ENCODE data around the gene GNAS. TPM values are rescaled to one million over a fixed set of nuclear protein-coding genes. Genes with fewer than 3 reads are reported as not detected.
A peak's percentile ranks its signal among the peaks of the same experiment; 100 is the strongest.

The GNAS gene
- polyA plus RNA-seq, 1 donor (not counting 4 experiments of a cell fraction or from before 2014, with no cell fraction given): 560 TPM

DNA sequence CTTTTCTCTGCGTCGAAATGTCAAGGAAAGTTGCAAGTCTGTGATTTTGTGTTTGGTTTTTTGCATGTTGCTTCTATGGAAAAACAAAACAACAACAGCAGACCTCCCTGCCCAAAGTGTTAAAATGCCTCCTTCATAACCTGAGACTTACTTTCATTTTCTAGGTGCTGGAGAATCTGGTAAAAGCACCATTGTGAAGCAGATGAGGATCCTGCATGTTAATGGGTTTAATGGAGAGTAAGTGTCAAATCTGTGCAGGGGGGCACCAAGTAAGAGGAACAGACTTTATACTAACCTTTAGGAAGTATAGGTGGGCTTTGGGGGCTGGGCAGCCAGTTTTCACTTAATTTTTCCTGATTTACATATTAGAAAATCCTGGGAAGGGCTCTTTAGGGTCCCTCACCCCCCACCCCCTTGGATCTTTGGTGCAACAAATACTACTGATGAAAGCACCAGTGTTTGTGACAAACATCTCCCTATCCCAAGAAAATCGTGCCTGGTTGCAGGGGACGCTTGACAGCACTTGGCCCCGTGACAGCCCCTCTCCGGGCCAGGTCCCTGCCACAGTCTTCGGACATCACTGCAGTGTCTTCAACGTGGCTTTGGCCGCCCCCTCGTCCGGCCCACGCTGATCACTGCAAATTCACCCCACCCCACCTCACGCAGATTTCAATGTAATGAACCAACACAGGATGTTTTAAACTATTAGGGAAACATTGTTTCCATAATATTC lies 43.1 kb downstream of the GNAS start:
- H2AFZ ChIP-seq (ENCODE audit: control insufficient read depth, low read length): no peak overlapping the region
- no peaks in the 10 kb centered on the region for H3K9me1 ChIP-seq (ENCODE audit: control insufficient read depth, extremely low read depth, insufficient read depth, low read length)
- H3K4me2 ChIP-seq (ENCODE audit: control insufficient read depth, extremely low read depth, insufficient read depth, low read depth, low read length): peak overlapping the region; percentile 70
- no peak overlapping the region for H3K27ac ChIP-seq (ENCODE audit: control insufficient read depth, insufficient read depth, low read length)
- DNase-seq (ENCODE audit: low read depth, low spot score): no peak
- dilution Hi-C loops (cut with MboI; ENCODE audit: extremely low pct_ligation_motif_present, low sequenced_read_pairs): no loop called here
- H3K79me2 ChIP-seq (ENCODE audit: control insufficient read depth, insufficient read depth, low read length): peaks cover 88% of the 10 kb centered on the region
- H3K4me1 ChIP-seq (ENCODE audit: control insufficient read depth, extremely low read depth, insufficient read depth, low read length): peaks cover 20% of the 10 kb centered on the region
- H3K9ac ChIP-seq (ENCODE audit: control insufficient read depth, extremely low read depth, insufficient read depth, low read length): no peak overlapping the region
- no peaks in the 10 kb centered on the region for H3K9me3 ChIP-seq (ENCODE audit: control insufficient read depth, low read depth, low read length)
- no peak for FAIRE-seq
- no peaks in the 10 kb centered on the region for H3K27me3 ChIP-seq (ENCODE audit: control insufficient read depth, extremely low read depth, insufficient read depth, low read length)
- peaks cover 16% of the 10 kb centered on the region for H4K20me1 ChIP-seq (ENCODE audit: control insufficient read depth, extremely low read depth, insufficient read depth, low read length)
- H3K36me3 ChIP-seq (ENCODE audit: control insufficient read depth in 2 of 2, extremely low read depth in 1 of 2, insufficient read depth in 2 of 2, low read length in 2 of 2): peaks cover 14 to 16% of the 10 kb centered on the region in 2 experiments
- H3K4me3 ChIP-seq (ENCODE audit: control insufficient read depth in 2 of 3, extremely low read depth in 1 of 3, insufficient read depth in 2 of 3, low read depth in 1 of 3, low read length in 3 of 3): no peak overlapping the region
- no peak for TF ChIP-seq EZH2 (IDR thresholded peaks at IDR 0.05; ENCODE audit: low read length)
- TF ChIP-seq, protein P1, sequence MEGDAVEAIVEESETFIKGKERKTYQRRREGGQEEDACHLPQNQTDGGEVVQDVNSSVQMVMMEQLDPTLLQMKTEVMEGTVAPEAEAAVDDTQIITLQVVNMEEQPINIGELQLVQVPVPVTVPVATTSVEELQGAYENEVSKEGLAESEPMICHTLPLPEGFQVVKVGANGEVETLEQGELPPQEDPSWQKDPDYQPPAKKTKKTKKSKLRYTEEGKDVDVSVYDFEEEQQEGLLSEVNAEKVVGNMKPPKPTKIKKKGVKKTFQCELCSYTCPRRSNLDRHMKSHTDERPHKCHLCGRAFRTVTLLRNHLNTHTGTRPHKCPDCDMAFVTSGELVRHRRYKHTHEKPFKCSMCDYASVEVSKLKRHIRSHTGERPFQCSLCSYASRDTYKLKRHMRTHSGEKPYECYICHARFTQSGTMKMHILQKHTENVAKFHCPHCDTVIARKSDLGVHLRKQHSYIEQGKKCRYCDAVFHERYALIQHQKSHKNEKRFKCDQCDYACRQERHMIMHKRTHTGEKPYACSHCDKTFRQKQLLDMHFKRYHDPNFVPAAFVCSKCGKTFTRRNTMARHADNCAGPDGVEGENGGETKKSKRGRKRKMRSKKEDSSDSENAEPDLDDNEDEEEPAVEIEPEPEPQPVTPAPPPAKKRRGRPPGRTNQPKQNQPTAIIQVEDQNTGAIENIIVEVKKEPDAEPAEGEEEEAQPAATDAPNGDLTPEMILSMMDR (optimal IDR thresholded peaks at IDR 0.05 in 1 of 3, IDR thresholded peaks at IDR 0.05 in 1 of 3, conservative IDR thresholded peaks at IDR 0.05 in 1 of 3; ENCODE audit: extremely low read depth in 1 of 3, insufficient read depth in 2 of 3, low read length in 3 of 3): no peak

DNA sequence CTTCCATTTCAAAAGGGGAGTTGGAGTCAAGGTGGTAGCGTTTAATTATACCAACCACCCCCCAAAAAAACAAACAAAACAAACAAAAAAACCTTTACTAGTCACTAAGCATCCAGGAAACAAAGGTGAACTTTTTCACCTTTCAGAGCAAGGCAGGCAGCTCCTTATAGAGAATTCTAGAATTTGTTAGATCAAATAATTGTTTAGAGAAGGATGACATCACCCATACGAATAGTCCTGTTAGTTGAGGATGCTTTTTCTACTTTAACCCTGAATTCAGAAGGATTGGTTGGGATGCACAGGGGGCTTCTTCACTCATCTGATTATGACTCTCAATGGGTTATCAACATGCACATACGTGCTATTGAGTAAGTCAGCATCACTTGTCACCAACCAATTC lies 44.3 kb downstream of the GNAS start:
- Histone ChIP-seq H4K20me1 (ENCODE audit: control insufficient read depth, extremely low read depth, insufficient read depth, low read length) (peaks cover 16% of the 10 kb centered on the region), H3K9me1 (ENCODE audit: control insufficient read depth, extremely low read depth, insufficient read depth, low read length) (no peaks in the 10 kb centered on the region), H3K9ac (ENCODE audit: control insufficient read depth, extremely low read depth, insufficient read depth, low read length) (no peak overlapping the region), H3K27me3 (ENCODE audit: control insufficient read depth, extremely low read depth, insufficient read depth, low read length) (no peaks in the 10 kb centered on the region), H3K79me2 (ENCODE audit: control insufficient read depth, insufficient read depth, low read length) (peaks cover 98% of the 10 kb centered on the region), H3K4me3 (ENCODE audit: control insufficient read depth in 2 of 3, extremely low read depth in 1 of 3, insufficient read depth in 2 of 3, low read depth in 1 of 3, low read length in 3 of 3) (no peak overlapping the region), H3K9me3 (ENCODE audit: control insufficient read depth, low read depth, low read length) (no peaks in the 10 kb centered on the region), H3K27ac (ENCODE audit: control insufficient read depth, insufficient read depth, low read length) (no peak overlapping the region), H3K4me1 (ENCODE audit: control insufficient read depth, extremely low read depth, insufficient read depth, low read length) (peaks cover 20% of the 10 kb centered on the region), H2AFZ (ENCODE audit: control insufficient read depth, low read length) (no peak overlapping the region), H3K36me3 (ENCODE audit: control insufficient read depth in 2 of 2, extremely low read depth in 1 of 2, insufficient read depth in 2 of 2, low read length in 2 of 2) (peaks cover 14 to 21% of the 10 kb centered on the region in 2 experiments), H3K4me2 (ENCODE audit: control insufficient read depth, extremely low read depth, insufficient read depth, low read depth, low read length) (no peak overlapping the region)
- dilution Hi-C loops (cut with MboI; ENCODE audit: extremely low pct_ligation_motif_present, low sequenced_read_pairs): no loop called here
- no peak for DNase-seq (ENCODE audit: low read depth, low spot score)
- TF ChIP-seq, protein P1 (optimal IDR thresholded peaks at IDR 0.05 in 1 of 3, IDR thresholded peaks at IDR 0.05 in 1 of 3, conservative IDR thresholded peaks at IDR 0.05 in 1 of 3; ENCODE audit: extremely low read depth in 1 of 3, insufficient read depth in 2 of 3, low read length in 3 of 3): no peak
- no peak for TF ChIP-seq EZH2 (IDR thresholded peaks at IDR 0.05; ENCODE audit: low read length)
- no peak for FAIRE-seq

Data from keratinocyte (primary cell).